GM12878 (cell line): ENCODE data around the gene EDEM2.

Source experiments
- EP300 ChIP-seq, 2 experiments: fragments of 150-350 bp in 1 of 2; IDR thresholded peaks; 2 replicates each; pipeline ENCODE4 v1.6.1; 2011 to 2012; ENCODE audit warnings: low read depth in 2 of 2, low read length in 2 of 2, borderline replicate concordance in 1 of 2, improper control_type of control experiment in 1 of 2, inconsistent platforms in 1 of 2; ENCODE audit not compliant: control insufficient read depth in 1 of 2
- RCOR1 ChIP-seq: conservative IDR thresholded peaks from 2 replicates; pipeline ENCODE4 v1.6.1; 2012; ENCODE audit warnings: low read depth, low read length, improper control_type of control experiment
- WRNIP1 ChIP-seq: IDR thresholded peaks from 2 replicates; pipeline ENCODE4 v1.6.1; 2011; ENCODE audit warnings: low read depth, low read length, improper control_type of control experiment, borderline replicate concordance
- TF ChIP-seq, protein P1 (sequence below), 3 experiments: IDR thresholded peaks in 2 of 3; conservative IDR thresholded peaks in 1 of 3; 2 replicates each; pipeline ENCODE4 v1.5.1; 2011; ENCODE audit warnings: low read depth in 3 of 3, low read length in 3 of 3, mild to moderate bottlenecking in 3 of 3, control low read depth in 2 of 3, moderate library complexity in 2 of 3, inconsistent platforms in 1 of 3, mixed read lengths in 1 of 3; ENCODE audit not compliant: control insufficient read depth in 2 of 3, insufficient read depth in 1 of 3; ENCODE audit errors: extremely low read depth in 1 of 3
- TF ChIP-seq, protein P2 (sequence below): IDR thresholded peaks from 2 replicates; pipeline ENCODE4 v1.6.1; 2012; ENCODE audit warnings: low read depth, low read length, improper control_type of control experiment
- TF ChIP-seq, protein P3 (sequence below): fragments of 450-650 bp; IDR thresholded peaks from 2 replicates; pipeline ENCODE4 v1.6.1; 2016; ENCODE audit warnings: mild to moderate bottlenecking, moderate library complexity, borderline replicate concordance

DNA sequence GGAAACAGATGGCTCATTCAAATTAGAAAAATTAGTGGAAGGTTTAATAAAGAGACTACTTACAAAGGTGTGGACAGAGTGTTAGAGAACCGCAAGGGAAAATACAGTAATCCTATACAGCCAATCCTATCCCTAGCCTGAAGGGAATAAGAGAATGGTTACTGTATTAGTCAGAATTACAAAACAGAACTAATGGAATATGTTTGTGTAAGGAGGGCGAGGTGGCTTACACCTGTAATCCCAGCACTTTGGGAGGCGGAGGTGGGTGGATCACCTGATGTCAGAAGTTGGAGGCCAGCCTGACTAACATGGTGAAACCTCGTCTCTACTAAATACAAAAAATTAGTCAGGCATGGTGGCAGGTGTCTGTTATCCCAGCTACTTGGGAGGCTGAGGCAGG, 38.2 kb downstream of the EDEM2 start:
- TF ChIP-seq, protein P1, sequence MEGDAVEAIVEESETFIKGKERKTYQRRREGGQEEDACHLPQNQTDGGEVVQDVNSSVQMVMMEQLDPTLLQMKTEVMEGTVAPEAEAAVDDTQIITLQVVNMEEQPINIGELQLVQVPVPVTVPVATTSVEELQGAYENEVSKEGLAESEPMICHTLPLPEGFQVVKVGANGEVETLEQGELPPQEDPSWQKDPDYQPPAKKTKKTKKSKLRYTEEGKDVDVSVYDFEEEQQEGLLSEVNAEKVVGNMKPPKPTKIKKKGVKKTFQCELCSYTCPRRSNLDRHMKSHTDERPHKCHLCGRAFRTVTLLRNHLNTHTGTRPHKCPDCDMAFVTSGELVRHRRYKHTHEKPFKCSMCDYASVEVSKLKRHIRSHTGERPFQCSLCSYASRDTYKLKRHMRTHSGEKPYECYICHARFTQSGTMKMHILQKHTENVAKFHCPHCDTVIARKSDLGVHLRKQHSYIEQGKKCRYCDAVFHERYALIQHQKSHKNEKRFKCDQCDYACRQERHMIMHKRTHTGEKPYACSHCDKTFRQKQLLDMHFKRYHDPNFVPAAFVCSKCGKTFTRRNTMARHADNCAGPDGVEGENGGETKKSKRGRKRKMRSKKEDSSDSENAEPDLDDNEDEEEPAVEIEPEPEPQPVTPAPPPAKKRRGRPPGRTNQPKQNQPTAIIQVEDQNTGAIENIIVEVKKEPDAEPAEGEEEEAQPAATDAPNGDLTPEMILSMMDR (IDR thresholded peaks at IDR 0.05 in 2 of 3, conservative IDR thresholded peaks at IDR 0.05 in 1 of 3; ENCODE audit: control insufficient read depth in 2 of 3, extremely low read depth in 1 of 3, insufficient read depth in 1 of 3, low read depth in 3 of 3, low read length in 3 of 3) = no peak
- TF ChIP-seq, protein P2, sequence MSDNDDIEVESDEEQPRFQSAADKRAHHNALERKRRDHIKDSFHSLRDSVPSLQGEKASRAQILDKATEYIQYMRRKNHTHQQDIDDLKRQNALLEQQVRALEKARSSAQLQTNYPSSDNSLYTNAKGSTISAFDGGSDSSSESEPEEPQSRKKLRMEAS = no peak
- TF ChIP-seq, protein P3, sequence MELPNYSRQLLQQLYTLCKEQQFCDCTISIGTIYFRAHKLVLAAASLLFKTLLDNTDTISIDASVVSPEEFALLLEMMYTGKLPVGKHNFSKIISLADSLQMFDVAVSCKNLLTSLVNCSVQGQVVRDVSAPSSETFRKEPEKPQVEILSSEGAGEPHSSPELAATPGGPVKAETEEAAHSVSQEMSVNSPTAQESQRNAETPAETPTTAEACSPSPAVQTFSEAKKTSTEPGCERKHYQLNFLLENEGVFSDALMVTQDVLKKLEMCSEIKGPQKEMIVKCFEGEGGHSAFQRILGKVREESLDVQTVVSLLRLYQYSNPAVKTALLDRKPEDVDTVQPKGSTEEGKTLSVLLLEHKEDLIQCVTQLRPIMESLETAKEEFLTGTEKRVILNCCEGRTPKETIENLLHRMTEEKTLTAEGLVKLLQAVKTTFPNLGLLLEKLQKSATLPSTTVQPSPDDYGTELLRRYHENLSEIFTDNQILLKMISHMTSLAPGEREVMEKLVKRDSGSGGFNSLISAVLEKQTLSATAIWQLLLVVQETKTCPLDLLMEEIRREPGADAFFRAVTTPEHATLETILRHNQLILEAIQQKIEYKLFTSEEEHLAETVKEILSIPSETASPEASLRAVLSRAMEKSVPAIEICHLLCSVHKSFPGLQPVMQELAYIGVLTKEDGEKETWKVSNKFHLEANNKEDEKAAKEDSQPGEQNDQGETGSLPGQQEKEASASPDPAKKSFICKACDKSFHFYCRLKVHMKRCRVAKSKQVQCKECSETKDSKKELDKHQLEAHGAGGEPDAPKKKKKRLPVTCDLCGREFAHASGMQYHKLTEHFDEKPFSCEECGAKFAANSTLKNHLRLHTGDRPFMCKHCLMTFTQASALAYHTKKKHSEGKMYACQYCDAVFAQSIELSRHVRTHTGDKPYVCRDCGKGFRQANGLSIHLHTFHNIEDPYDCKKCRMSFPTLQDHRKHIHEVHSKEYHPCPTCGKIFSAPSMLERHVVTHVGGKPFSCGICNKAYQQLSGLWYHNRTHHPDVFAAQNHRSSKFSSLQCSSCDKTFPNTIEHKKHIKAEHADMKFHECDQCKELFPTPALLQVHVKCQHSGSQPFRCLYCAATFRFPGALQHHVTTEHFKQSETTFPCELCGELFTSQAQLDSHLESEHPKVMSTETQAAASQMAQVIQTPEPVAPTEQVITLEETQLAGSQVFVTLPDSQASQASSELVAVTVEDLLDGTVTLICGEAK = no peak
- TF ChIP-seq WRNIP1 (no peak), RCOR1 (no peak), EP300 (IDR thresholded peaks at IDR 0.05; ENCODE audit: borderline replicate concordance in 1 of 2, control insufficient read depth in 1 of 2, low read depth in 2 of 2, low read length in 2 of 2) (no peak)
